ENCODE measurements around the gene PSMG3. TPM values are rescaled to one million over a fixed set of nuclear protein-coding genes. Genes with fewer than 3 reads are reported as not detected.
"Not testable (repeated sequence)": the region's sequence is repeated elsewhere in the genome, so short reads cannot be mapped to it uniquely, and the experiment has no call there.

The PSMG3 gene
- total and polyA plus RNA-seq, 9 donors: 19.8 to 35.5 (median 23.7) TPM

DNA sequence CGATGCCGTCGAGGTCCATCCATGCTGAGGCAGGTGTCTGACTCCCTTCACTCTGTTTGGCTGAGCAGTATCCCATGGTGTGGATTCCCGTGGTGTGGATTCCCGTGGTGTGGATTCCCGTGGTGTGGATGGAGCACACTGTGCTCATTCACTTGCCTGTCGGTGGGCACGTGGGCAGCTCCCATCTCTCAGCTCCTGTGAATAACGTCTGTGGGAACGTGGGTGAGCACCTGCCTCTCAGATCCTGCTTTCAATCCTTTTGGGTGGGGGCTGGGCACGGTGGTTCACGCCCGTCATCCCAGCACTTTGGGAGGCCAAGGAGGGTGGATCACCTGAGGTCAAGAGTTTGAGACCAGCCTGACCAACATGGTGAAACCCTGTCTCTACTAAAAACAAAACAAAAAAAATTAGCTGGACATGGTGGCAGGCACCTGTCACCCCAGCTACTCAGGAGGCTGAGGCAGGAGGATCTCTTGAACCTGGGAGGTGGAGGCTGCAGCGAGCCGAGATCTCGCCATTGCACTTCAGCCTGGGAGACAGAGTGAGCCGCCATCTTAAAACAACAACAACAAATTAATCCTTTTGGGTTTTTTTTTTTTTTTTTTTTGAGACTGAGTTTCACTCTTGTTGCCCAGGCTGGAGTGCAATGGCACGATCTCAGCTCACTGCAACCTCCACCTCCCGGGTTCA lies 13.6 kb upstream of the PSMG3 start:
- WGBS (ENCODE audit: insufficient coverage): 75% methylated on average over 12 of the region's 19 CpGs
- H3K27ac ChIP-seq (ENCODE audit: low read length); H3K9me3 ChIP-seq (replicated peaks; ENCODE audit: control insufficient read depth, low read depth, low read length); DNase-seq; H3K36me3 ChIP-seq (ENCODE audit: control insufficient read depth, insufficient read depth, low read length); H3K4me1 ChIP-seq (ENCODE audit: control insufficient read depth, insufficient read depth, low read length); H3K4me3 ChIP-seq (ENCODE audit: low read length): not testable (repeated sequence)
- peaks cover 24% of the 10 kb centered on the region for H3K27me3 ChIP-seq (ENCODE audit: control insufficient read depth, insufficient read depth, low read length)

GRCh38 chr7:1580422-1581030 lies 10.7 kb upstream of the PSMG3 start:
- WGBS (ENCODE audit: insufficient coverage): 69% methylated on average over 19 of the region's 19 CpGs
- no peaks in the 10 kb centered on the region for H3K36me3 ChIP-seq (ENCODE audit: control insufficient read depth, insufficient read depth, low read length)
- no peak overlapping the region for H3K4me3 ChIP-seq (ENCODE audit: low read length)
- DNase-seq: no peak
- no peak overlapping the region for H3K27ac ChIP-seq (ENCODE audit: low read length)
- H3K4me1 ChIP-seq (ENCODE audit: control insufficient read depth, insufficient read depth, low read length): peaks cover 3% of the 10 kb centered on the region
- H3K9me3 ChIP-seq (replicated peaks; ENCODE audit: control insufficient read depth, low read depth, low read length): no peaks in the 10 kb centered on the region
- H3K27me3 ChIP-seq (ENCODE audit: control insufficient read depth, insufficient read depth, low read length): peaks cover 2% of the 10 kb centered on the region

- Histone ChIP-seq H3K27ac (ENCODE audit: low read length) (no peak overlapping the region), H3K9me3 (replicated peaks; ENCODE audit: control insufficient read depth, low read depth, low read length) (no peaks in the 10 kb centered on the region), H3K36me3 (ENCODE audit: control insufficient read depth, insufficient read depth, low read length) (no peaks in the 10 kb centered on the region), H3K4me3 (ENCODE audit: low read length) (no peak overlapping the region), H3K4me1 (ENCODE audit: control insufficient read depth, insufficient read depth, low read length) (peaks cover 3% of the 10 kb centered on the region), H3K27me3 (ENCODE audit: control insufficient read depth, insufficient read depth, low read length) (peaks cover 2% of the 10 kb centered on the region)
- DNase-seq: peak; percentile 80
- WGBS (ENCODE audit: insufficient coverage): 29% methylated on average over 10 of the region's 14 CpGs
Observed at GRCh38 chr7:1579481-1580421, 9.9 kb upstream of the PSMG3 start.

DNA sequence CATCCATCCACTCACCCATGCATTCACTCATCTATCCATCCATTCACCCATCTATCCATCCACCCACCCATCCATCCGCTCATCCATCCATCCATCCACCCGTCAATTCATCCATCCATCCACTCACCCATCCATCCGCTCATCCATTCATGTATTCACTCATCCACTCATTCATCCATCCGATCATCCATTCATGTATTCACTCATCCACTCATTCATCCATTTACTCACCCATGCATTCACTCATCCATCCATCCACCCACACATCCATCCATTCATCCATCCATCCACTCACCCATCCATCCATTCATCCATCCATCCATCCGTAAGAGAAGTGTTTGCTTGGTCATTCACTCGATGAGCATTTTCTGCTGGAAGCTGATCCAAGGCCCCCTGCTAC lies 8.7 kb upstream of the PSMG3 start:
- H3K4me1 ChIP-seq (ENCODE audit: control insufficient read depth, insufficient read depth, low read length): peaks cover 3% of the 10 kb centered on the region
- no peak overlapping the region for H3K4me3 ChIP-seq (ENCODE audit: low read length)
- no peaks in the 10 kb centered on the region for H3K36me3 ChIP-seq (ENCODE audit: control insufficient read depth, insufficient read depth, low read length)
- no peak overlapping the region for H3K27ac ChIP-seq (ENCODE audit: low read length)
- DNase-seq: no peak
- WGBS (ENCODE audit: insufficient coverage): 94% methylated on average over 4 of the region's 6 CpGs
- H3K27me3 ChIP-seq (ENCODE audit: control insufficient read depth, insufficient read depth, low read length): peaks cover 2% of the 10 kb centered on the region
- no peaks in the 10 kb centered on the region for H3K9me3 ChIP-seq (replicated peaks; ENCODE audit: control insufficient read depth, low read depth, low read length)

GRCh38 chr7:1576521-1577253 lies 6.9 kb upstream of the PSMG3 start:
- WGBS (ENCODE audit: insufficient coverage): 34% methylated on average over 6 of the region's 15 CpGs
- Histone ChIP-seq H3K4me1 (ENCODE audit: control insufficient read depth, insufficient read depth, low read length) (peaks cover 6% of the 10 kb centered on the region), H3K4me3 (ENCODE audit: low read length) (no peak overlapping the region), H3K36me3 (ENCODE audit: control insufficient read depth, insufficient read depth, low read length) (no peaks in the 10 kb centered on the region), H3K9me3 (replicated peaks; ENCODE audit: control insufficient read depth, low read depth, low read length) (no peaks in the 10 kb centered on the region), H3K27ac (ENCODE audit: low read length) (no peak overlapping the region), H3K27me3 (ENCODE audit: control insufficient read depth, insufficient read depth, low read length) (peaks cover 2% of the 10 kb centered on the region)
- DNase-seq: no peak

DNA sequence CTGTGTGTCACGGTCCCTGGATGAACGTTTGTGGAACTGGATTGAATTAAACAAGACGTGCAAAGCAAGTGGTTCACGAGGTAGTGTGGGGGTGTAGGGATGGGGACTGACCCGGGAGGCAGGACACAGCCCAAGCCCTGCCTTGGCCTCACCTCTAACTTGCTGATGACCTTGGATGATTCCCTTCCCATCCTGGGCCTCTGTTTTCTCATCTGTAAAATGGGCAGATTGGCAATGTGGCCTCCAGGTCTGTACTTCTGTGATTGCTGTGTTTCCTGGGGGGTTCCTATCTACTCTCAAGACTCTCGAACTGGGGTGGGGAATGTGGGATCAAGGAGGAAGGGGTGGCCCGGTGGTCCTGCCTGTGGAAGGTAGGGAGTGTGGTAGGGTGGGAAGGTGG lies 6.0 kb upstream of the PSMG3 start:
- no peak overlapping the region for H3K27ac ChIP-seq (ENCODE audit: low read length)
- WGBS (ENCODE audit: insufficient coverage): 77% methylated on average over 7 of the region's 7 CpGs
- H3K27me3 ChIP-seq (ENCODE audit: control insufficient read depth, insufficient read depth, low read length): peaks cover 2% of the 10 kb centered on the region
- H3K4me3 ChIP-seq (ENCODE audit: low read length): no peak overlapping the region
- no peaks in the 10 kb centered on the region for H3K9me3 ChIP-seq (replicated peaks; ENCODE audit: control insufficient read depth, low read depth, low read length)
- no peak for DNase-seq
- H3K36me3 ChIP-seq (ENCODE audit: control insufficient read depth, insufficient read depth, low read length): no peaks in the 10 kb centered on the region
- peaks cover 14% of the 10 kb centered on the region for H3K4me1 ChIP-seq (ENCODE audit: control insufficient read depth, insufficient read depth, low read length)

GRCh38 chr7:1572111-1572822 lies 2.4 kb upstream of the PSMG3 start:
- 53% methylated on average over 2 of the region's 7 CpGs for WGBS (ENCODE audit: insufficient coverage)
- no peak overlapping the region for H3K4me3 ChIP-seq (ENCODE audit: low read length)

GRCh38 chr7:1569440-1569832 lies 396 bp downstream of the PSMG3 start:
- peaks cover 45% of the 10 kb centered on the region for H3K4me1 ChIP-seq (ENCODE audit: control insufficient read depth, insufficient read depth, low read length)
- H3K4me3 ChIP-seq (ENCODE audit: low read length): peak overlapping the region; percentile 54
- H3K9me3 ChIP-seq (replicated peaks; ENCODE audit: control insufficient read depth, low read depth, low read length): no peaks in the 10 kb centered on the region
- no peaks in the 10 kb centered on the region for H3K27me3 ChIP-seq (ENCODE audit: control insufficient read depth, insufficient read depth, low read length)
- no peak for DNase-seq
- peaks cover 31% of the 10 kb centered on the region for H3K36me3 ChIP-seq (ENCODE audit: control insufficient read depth, insufficient read depth, low read length)
- 13% methylated on average over 17 of the region's 27 CpGs for WGBS (ENCODE audit: insufficient coverage)
- H3K27ac ChIP-seq (ENCODE audit: low read length): peak overlapping the region; percentile 52

More at GRCh38 chr7:1572111-1572822, 2.4 kb upstream of the PSMG3 start:
- H3K36me3 ChIP-seq (ENCODE audit: control insufficient read depth, insufficient read depth, low read length): peaks cover 8% of the 10 kb centered on the region
- no peaks in the 10 kb centered on the region for H3K9me3 ChIP-seq (replicated peaks; ENCODE audit: control insufficient read depth, low read depth, low read length)
- H3K4me1 ChIP-seq (ENCODE audit: control insufficient read depth, insufficient read depth, low read length): peaks cover 36% of the 10 kb centered on the region
- H3K27me3 ChIP-seq (ENCODE audit: control insufficient read depth, insufficient read depth, low read length): no peaks in the 10 kb centered on the region
- H3K27ac ChIP-seq (ENCODE audit: low read length): no peak overlapping the region
- DNase-seq: no peak

GRCh38 chr7:1569016-1569415 lies 816 bp downstream of the PSMG3 start:
- Histone ChIP-seq H3K36me3 (ENCODE audit: control insufficient read depth, insufficient read depth, low read length) (peaks cover 31% of the 10 kb centered on the region), H3K27ac (ENCODE audit: low read length) (peak overlapping the region; percentile 52), H3K4me1 (ENCODE audit: control insufficient read depth, insufficient read depth, low read length) (peaks cover 45% of the 10 kb centered on the region), H3K4me3 (ENCODE audit: low read length) (peak overlapping the region; percentile 54), H3K27me3 (ENCODE audit: control insufficient read depth, insufficient read depth, low read length) (no peaks in the 10 kb centered on the region), H3K9me3 (replicated peaks; ENCODE audit: control insufficient read depth, low read depth, low read length) (no peaks in the 10 kb centered on the region)
- 68% methylated on average over 10 of the region's 13 CpGs for WGBS (ENCODE audit: insufficient coverage)
- no peak for DNase-seq

Measured in muscle of leg (tissue), 11 donors.